Measurements from ENCODE around the gene TESMIN. TPM values are rescaled to one million over a fixed set of nuclear protein-coding genes. Genes with fewer than 3 reads are reported as not detected.

TESMIN gene
- total and polyA plus RNA-seq, 2 of the 4 experiments (the other 2 are of a cell fraction): 0.90 to 2.2 TPM

DNA sequence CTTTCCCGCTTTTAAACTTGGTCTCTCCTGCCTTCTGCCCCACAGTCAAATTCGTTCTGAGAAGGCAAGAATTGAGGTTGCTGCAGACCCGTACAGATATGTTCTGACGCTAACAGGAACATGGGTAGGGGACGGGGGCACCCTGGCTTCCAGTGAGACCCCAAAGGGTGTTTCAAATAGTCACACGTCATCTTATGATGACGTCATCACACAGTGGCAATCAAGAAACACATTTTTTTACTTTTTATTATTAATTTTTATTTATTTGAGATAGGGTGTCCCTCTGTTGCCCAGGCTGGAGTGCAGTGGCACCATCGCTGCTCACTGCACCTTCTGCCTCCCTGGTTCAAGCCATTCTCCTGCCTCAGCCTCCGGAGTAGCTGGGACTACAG lies 22.9 kb upstream of the TESMIN start:
- Histone ChIP-seq H4K91ac (ENCODE audit: insufficient read depth, low read depth, low read length) (no peak overlapping the region), H2BK20ac (ENCODE audit: low read depth, low read length) (no peak overlapping the region), H3K23ac (ENCODE audit: low read depth, low read length) (no peak overlapping the region), H3K9me1 (ENCODE audit: insufficient read depth, low read length) (no peaks in the 10 kb centered on the region), H2BK120ac (ENCODE audit: low read depth, low read length) (no peak overlapping the region), H3K79me1 (ENCODE audit: low read depth in 1 of 2, low read length in 2 of 2) (no peaks in the 10 kb centered on the region), H2BK5ac (ENCODE audit: low read depth, low read length, poor library complexity, severe bottlenecking) (no peak overlapping the region), H3K4me2 (ENCODE audit: low read depth, low read length) (no peak overlapping the region), H3K14ac (replicated peaks; ENCODE audit: low read depth, low read length) (no peak overlapping the region), H4K20me1 (ENCODE audit: insufficient read depth, low read length) (no peaks in the 10 kb centered on the region; the same call in 1 of the 2 replicates), H3K36me3 (ENCODE audit: control insufficient read depth, insufficient read depth, low read length) (peaks cover 68% of the 10 kb centered on the region), H2AK9ac (replicated peaks; ENCODE audit: low read depth, low read length, poor library complexity) (no peak overlapping the region), H3K27ac (ENCODE audit: insufficient read depth, low read length) (no peak overlapping the region), H2AFZ (replicated peaks; ENCODE audit: low read length, poor library complexity) (peak overlapping the region; percentile 60), H4K5ac (ENCODE audit: low read depth, low read length) (no peak overlapping the region), H3K4ac (ENCODE audit: low read depth, low read length) (no peak overlapping the region), H3K9me3 (ENCODE audit: control insufficient read depth, insufficient read depth, low read length) (no peaks in the 10 kb centered on the region), H3K56ac (ENCODE audit: extremely low read depth, insufficient read depth, low read length) (no peak overlapping the region), H2AK5ac (ENCODE audit: low read depth, low read length) (no peak overlapping the region), H2BK15ac (ENCODE audit: low read depth, low read length) (no peak overlapping the region), H4K8ac (ENCODE audit: low read depth in 2 of 2, low read length in 2 of 2) (peak overlapping the region; percentile 24 to 45; a peak in 2 of 4 replicates), H3K9ac (ENCODE audit: low read depth, low read length) (no peak overlapping the region), H3K18ac (ENCODE audit: low read depth, low read length) (no peak overlapping the region), H3K27me3 (ENCODE audit: control insufficient read depth, insufficient read depth, low read length) (no peaks in the 10 kb centered on the region), H3K4me1 (ENCODE audit: control insufficient read depth, insufficient read depth, low read length) (peaks cover 2% of the 10 kb centered on the region; the same call in 1 of the 2 replicates), H3K4me3 (ENCODE audit: insufficient read depth, low read depth, low read length) (no peak overlapping the region)
- in situ Hi-C loops (cut with MboI; ENCODE audit: low sequenced_read_pairs): no loop called here
- CTCF ChIA-PET: no interaction called here
- dilution Hi-C loops (cut with HindIII; ENCODE audit: low sequenced_read_pairs, unreplicated experiment): no loop called here
- ATAC-seq (ENCODE audit: low read depth) (no peak), DNase-seq (no peak)
- 20% methylated on average over 1 of the region's 9 CpGs; no CpG with 5 or more reads in 1 of the 2 experiments for WGBS, 2 experiments (ENCODE audit: extremely low coverage in 2 of 2, insufficient read length in 1 of 2)
- BruUV-seq (replicated peaks): no TSS peak
- intact Hi-C loops (cut with micrococcal nuclease): no loop called here
- TF ChIP-seq BHLHE40 (IDR thresholded peaks at IDR 0.05; ENCODE audit: low read depth, low read length): no peak
- TF ChIP-seq, protein P1, sequence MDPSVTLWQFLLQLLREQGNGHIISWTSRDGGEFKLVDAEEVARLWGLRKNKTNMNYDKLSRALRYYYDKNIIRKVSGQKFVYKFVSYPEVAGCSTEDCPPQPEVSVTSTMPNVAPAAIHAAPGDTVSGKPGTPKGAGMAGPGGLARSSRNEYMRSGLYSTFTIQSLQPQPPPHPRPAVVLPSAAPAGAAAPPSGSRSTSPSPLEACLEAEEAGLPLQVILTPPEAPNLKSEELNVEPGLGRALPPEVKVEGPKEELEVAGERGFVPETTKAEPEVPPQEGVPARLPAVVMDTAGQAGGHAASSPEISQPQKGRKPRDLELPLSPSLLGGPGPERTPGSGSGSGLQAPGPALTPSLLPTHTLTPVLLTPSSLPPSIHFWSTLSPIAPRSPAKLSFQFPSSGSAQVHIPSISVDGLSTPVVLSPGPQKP (IDR thresholded peaks at IDR 0.05; ENCODE audit: borderline replicate concordance, low read depth, low read length): no peak
- no peak for TF ChIP-seq CHD1 (IDR thresholded peaks at IDR 0.05; ENCODE audit: low read depth, low read length)
- TF ChIP-seq MAZ (IDR thresholded peaks at IDR 0.05; ENCODE audit: borderline replicate concordance, low read depth, low read length): no peak
- no peak for TF ChIP-seq RFX5 (IDR thresholded peaks at IDR 0.05; ENCODE audit: low read depth, low read length)
- TF ChIP-seq RCOR1 (IDR thresholded peaks at IDR 0.05; ENCODE audit: insufficient replicate concordance, low read length): no peak
- TF ChIP-seq SMC3 (IDR thresholded peaks at IDR 0.05; ENCODE audit: low read depth, low read length): no peak
- TF ChIP-seq RAD21 (IDR thresholded peaks at IDR 0.05; ENCODE audit: low read length): no peak
- no peak for TF ChIP-seq MAFK (IDR thresholded peaks at IDR 0.05; ENCODE audit: low read depth, low read length)
- POLR2A ChIA-PET (ENCODE audit: unreplicated experiment): interaction anchor here (1.0 kb wide), 1 partner anchor 14 kb away, joined by 3 read pairs; no protein-coding TSS in a partner anchor

Data from IMR-90 (cell line).